NAMALWA (cell line): ENCODE measurements around the gene CATSPERD.

Source experiments
- DNase-seq: peaks from one replicate; pipeline ENCODE4 v3.0.0-alpha.2; 2015; ENCODE audit warnings: low spot score

CATSPERD gene

GRCh38 chr19:5719961-5720790, at the start of gene CATSPERD, which contains the start of gene LONP1:
Gene CATSPERD, plus strand, starts transcription at chr19:5720637. Its CDS starts 101 bp downstream, at chr19:5720738.
Gene LONP1, minus strand, starts transcription at chr19:5720146. Its CDS starts 14 bp downstream, at chr19:5720132.
- DNase-seq: peak; percentile 99

- DNase-seq: no peak
These were observed 48.8 kb upstream of the CATSPERD start for GRCh38 chr19:5671600-5671999.

DNA sequence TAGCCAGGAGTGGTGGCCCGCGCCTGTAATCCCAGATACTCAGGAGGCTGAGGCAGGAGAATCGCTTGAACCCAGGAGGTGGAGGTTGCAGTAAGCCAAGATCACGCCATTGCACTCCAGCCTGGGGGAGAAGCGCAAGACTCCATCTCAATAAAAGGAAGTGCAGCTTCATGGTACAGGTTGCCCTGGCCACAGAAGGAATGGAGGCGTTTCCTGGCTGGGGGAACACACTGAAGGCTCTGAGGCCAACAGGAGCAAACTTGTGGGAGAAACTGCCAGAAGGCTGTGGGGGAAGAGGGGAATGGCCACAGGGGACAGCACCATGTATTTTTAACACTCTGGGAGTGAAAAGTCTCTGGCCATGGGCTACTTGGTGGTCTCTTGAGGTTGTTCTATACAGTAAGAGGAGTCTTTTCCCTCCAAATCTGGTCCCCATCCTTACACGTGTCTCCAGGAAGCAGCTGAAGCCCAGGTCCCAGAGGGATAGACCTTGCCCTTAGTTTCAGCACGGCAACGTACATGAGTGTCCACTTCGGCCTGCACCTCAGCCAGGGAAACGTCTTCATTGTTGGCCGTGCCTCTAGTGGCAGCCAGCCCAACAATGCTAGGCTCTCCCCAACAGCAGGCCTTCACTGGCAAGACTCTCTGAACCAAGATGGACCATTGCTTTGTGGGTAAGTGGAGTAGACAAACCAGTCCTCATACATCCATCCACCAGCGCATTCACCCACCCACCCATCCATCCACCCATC, 47.6 kb upstream of the CATSPERD start:
- DNase-seq: no peak

GRCh38 chr19:5673752-5674151, 46.7 kb upstream of the CATSPERD start:
- DNase-seq: no peak

DNA sequence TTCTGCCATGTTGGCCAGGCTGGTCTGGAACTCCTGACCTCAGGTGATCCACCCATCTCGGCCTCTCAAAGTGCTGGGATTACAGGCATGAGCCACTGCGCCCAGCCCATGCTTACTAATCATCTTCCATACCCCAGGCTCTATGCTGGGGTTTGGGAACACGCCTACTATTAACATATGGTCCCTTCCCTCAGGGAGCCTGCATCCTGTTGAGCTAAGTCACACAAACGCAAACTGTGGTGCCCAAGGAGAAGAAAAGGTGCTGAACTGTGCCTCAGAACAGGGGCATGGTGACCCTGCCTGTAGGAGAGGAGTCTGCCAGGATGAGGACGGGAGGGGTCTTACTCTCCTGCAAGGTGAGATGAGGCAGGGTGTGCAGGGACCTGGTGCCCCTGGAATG, 45.7 kb upstream of the CATSPERD start:
- no peak for DNase-seq

GRCh38 chr19:5676105-5676771, 44.2 kb upstream of the CATSPERD start:
- DNase-seq: no peak

DNA sequence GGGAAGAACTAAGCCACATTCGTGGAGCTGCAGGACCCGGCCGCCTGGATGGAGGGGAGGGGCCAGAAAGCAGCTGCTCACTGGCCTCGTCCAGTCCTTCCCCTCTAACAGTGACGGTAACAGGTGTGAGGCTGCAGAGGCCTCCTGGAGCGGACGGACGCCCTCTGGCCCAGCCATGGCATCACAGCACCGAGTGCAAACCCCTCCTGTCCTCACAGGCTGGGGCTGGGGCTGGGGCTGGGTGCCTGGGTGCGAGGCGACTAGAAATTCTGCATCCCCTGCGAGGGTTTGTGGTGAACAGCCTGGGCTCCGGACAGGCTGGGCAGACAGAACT, 43.7 kb upstream of the CATSPERD start:
- DNase-seq: no peak

DNA sequence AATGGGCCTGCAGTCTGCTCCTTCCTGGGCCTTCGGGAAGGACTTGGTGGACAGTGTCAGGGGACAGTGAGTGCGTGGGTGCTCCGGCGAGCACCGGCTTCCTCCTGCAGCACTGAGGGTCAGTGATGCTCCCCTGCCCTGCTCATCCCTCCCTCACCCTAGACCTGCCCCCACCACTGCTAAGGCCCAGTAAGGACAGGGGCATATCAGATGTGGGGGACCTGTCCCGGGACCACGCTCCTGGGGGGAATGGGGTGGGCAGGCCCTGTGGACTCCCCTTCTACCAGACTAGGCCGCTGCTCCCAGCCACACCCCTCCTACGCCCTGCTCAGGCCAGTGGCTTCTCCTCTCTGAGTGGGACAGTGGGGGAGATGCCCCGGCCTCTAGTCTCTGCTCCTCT, 43.3 kb upstream of the CATSPERD start:
- DNase-seq: no peak

GRCh38 chr19:5677580-5677979, 42.9 kb upstream of the CATSPERD start:
- no peak for DNase-seq

GRCh38 chr19:5678071-5678718, 42.2 kb upstream of the CATSPERD start:
- DNase-seq: no peak

- peak; percentile 41 for DNase-seq
These were observed 41.0 kb upstream of the CATSPERD start for GRCh38 chr19:5679289-5680083.

- no peak for DNase-seq
These were observed 40.4 kb upstream of the CATSPERD start for GRCh38 chr19:5680084-5680436.

DNA sequence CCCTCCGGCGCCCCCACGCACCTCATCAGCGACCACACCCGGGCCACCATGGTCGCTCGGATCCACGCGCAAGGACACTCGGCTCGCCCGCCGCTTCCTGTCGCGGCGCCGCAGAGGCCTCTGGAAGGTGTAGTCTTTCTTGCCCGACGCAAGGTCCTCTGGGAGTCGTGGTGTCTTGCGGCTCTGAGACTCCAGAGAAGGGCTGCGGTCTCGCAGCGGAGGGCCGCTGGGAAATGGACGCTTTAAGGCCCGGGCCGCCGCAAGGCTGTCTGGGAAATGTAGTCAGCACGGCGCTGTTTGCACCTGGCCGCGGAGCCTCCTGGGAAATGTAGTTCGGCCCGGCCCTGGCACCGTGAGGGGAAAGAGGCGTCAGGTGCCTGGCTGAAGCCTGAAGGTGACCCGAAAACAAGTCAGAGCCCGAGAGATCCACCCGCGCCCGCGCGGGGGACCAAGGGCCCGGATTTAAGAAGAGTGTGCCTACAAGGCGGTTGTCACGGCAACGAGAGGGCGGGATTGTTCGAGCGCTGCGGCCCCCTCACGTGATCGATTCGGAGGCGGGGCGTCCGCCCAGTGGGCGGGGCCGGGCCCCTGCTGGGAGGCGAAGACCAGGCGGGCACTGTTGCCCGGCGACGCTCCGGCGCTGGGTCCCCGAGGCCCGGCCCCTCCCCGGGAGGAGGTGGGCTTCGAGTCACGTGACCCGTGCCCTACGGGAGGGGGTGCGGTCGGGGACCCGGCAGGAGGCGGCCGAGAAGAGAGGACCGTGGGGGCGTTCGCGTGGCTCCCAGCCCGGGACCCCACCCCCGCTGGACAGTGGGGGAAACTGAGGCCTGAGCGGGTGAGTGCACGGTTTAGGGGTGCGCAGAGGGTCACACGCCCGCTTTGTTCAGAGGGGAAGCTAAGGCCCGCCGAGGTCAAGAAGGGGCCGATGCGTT, 39.7 kb upstream of the CATSPERD start, which contains the start of the genes HSD11B1L and MICOS13:
Gene HSD11B1L, plus strand, starts transcription at position 591 of the 932 bp plus-strand sequence. CDS start 3,806 bp downstream, outside the sequence.
Gene MICOS13, minus strand, starts transcription at position 80 of the 932 bp plus-strand sequence. Its CDS starts 30 bp downstream, at position 50.
- DNase-seq: peak; percentile 99

- no peak for DNase-seq
These were observed 38.9 kb upstream of the CATSPERD start for GRCh38 chr19:5681391-5682106.

- DNase-seq: no peak
These were observed 38.3 kb upstream of the CATSPERD start for GRCh38 chr19:5682107-5682482.

- DNase-seq: no peak
These were observed 37.1 kb upstream of the CATSPERD start for GRCh38 chr19:5683177-5683886.

DNA sequence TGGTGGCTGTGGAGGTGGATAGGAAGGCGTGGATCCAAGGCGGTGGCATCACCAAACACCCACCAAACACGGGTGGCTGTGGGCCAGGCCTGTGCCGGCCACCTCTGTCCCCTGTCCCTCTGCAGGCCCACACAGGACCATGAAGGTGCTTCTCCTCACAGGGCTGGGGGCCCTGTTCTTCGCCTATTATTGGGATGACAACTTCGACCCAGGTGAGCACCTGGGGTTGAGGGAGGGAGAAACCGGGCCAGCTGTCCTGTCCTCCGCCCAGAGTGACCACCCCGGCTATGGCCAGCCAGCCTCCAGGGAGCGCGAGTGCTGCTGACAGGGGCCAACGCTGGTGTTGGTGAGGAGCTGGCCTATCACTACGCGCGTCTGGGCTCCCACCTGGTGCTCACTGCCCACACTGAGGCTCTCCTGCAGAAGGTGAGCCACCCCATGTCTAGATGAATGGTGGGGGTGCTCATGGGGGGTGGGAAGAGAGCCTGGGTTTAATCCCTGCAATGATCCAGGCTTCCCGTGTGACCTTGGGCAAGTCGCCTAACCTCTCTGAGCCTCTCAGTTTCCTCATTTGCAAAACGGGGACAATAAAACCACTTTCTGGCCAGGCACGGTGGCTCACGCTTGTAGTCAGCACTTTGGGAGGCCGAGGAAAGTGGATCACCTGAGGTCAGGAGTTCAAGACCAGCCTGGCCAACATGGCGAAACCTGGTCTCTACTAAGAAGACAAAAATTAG, 35.6 kb upstream of the CATSPERD start:
- DNase-seq: no peak

GRCh38 chr19:5686326-5686646, 34.2 kb upstream of the CATSPERD start:
- no peak for DNase-seq
